ENCODE measurements around the gene CDH11. TPM values are rescaled to one million over a fixed set of nuclear protein-coding genes. Genes with fewer than 3 reads are reported as not detected.

Gene CDH11
- polyA plus RNA-seq, 1 donor, result 27.8 TPM

GRCh38 chr16:64947651-64948050, 174.2 kb downstream of the CDH11 start:
- peaks cover 9% of the 10 kb centered on the region for H3K36me3 ChIP-seq (ENCODE audit: control insufficient read depth, insufficient read depth, low read length)
- H3K9me3 ChIP-seq (ENCODE audit: control insufficient read depth, low read depth, low read length), result no peaks in the 10 kb centered on the region
- DNase-seq, result no peak
- no peak overlapping the region for H3K27ac ChIP-seq (ENCODE audit: low read length)
- no peak overlapping the region for H3K4me3 ChIP-seq (ENCODE audit: low read length)
- H3K27me3 ChIP-seq (ENCODE audit: control insufficient read depth, insufficient read depth, low read length), result no peaks in the 10 kb centered on the region
- WGBS (ENCODE audit: insufficient coverage, low lambda C conversion rate), result no CpG with 5 or more reads among the region's 12 CpGs
- no peaks in the 10 kb centered on the region for H3K4me1 ChIP-seq (ENCODE audit: control insufficient read depth, insufficient read depth, low read length)

- no peaks in the 10 kb centered on the region for H3K36me3 ChIP-seq (ENCODE audit: control insufficient read depth, insufficient read depth, low read length)
- no CpG with 5 or more reads among the region's 2 CpGs for WGBS (ENCODE audit: insufficient coverage, low lambda C conversion rate)
- H3K4me1 ChIP-seq (ENCODE audit: control insufficient read depth, insufficient read depth, low read length), result no peaks in the 10 kb centered on the region
- no peak overlapping the region for H3K27ac ChIP-seq (ENCODE audit: low read length)
- DNase-seq, result no peak
- H3K4me3 ChIP-seq (ENCODE audit: low read length), result no peak overlapping the region
- H3K27me3 ChIP-seq (ENCODE audit: control insufficient read depth, insufficient read depth, low read length), result no peaks in the 10 kb centered on the region
- H3K9me3 ChIP-seq (ENCODE audit: control insufficient read depth, low read depth, low read length), result no peaks in the 10 kb centered on the region
Measured at GRCh38 chr16:64933885-64934284, 188.0 kb downstream of the CDH11 start.

- Histone ChIP-seq H3K36me3 (ENCODE audit: control insufficient read depth, insufficient read depth, low read length) (no peaks in the 10 kb centered on the region), H3K27ac (ENCODE audit: low read length) (no peak overlapping the region), H3K4me3 (ENCODE audit: low read length) (no peak overlapping the region), H3K9me3 (ENCODE audit: control insufficient read depth, low read depth, low read length) (peaks cover 3% of the 10 kb centered on the region), H3K27me3 (ENCODE audit: control insufficient read depth, insufficient read depth, low read length) (no peaks in the 10 kb centered on the region), H3K4me1 (ENCODE audit: control insufficient read depth, insufficient read depth, low read length) (no peaks in the 10 kb centered on the region)
- WGBS (ENCODE audit: insufficient coverage, low lambda C conversion rate), result 100% methylated on average over 2 of the region's 4 CpGs
- no peak for DNase-seq
Measured at GRCh38 chr16:64926476-64926875, 195.4 kb downstream of the CDH11 start.

GRCh38 chr16:64925166-64925565, 196.7 kb downstream of the CDH11 start:
- Histone ChIP-seq H3K9me3 (ENCODE audit: control insufficient read depth, low read depth, low read length) (peaks cover 3% of the 10 kb centered on the region), H3K36me3 (ENCODE audit: control insufficient read depth, insufficient read depth, low read length) (no peaks in the 10 kb centered on the region), H3K27ac (ENCODE audit: low read length) (no peak overlapping the region), H3K4me1 (ENCODE audit: control insufficient read depth, insufficient read depth, low read length) (no peaks in the 10 kb centered on the region), H3K27me3 (ENCODE audit: control insufficient read depth, insufficient read depth, low read length) (no peaks in the 10 kb centered on the region), H3K4me3 (ENCODE audit: low read length) (no peak overlapping the region)
- DNase-seq, result no peak

- 71% methylated on average over 1 of the region's 2 CpGs for WGBS (ENCODE audit: insufficient coverage, low lambda C conversion rate)
Measured at GRCh38 chr16:64924086-64924485, 197.8 kb downstream of the CDH11 start.

GRCh38 chr16:64919929-64920607, 201.8 kb downstream of the CDH11 start:
- WGBS (ENCODE audit: insufficient coverage, low lambda C conversion rate), result no CpG with 5 or more reads among the region's 2 CpGs

More at GRCh38 chr16:64924086-64924485, 197.8 kb downstream of the CDH11 start:
- H3K4me1 ChIP-seq (ENCODE audit: control insufficient read depth, insufficient read depth, low read length), result no peaks in the 10 kb centered on the region
- DNase-seq, result no peak
- H3K4me3 ChIP-seq (ENCODE audit: low read length), result no peak overlapping the region
- H3K27me3 ChIP-seq (ENCODE audit: control insufficient read depth, insufficient read depth, low read length), result no peaks in the 10 kb centered on the region
- no peaks in the 10 kb centered on the region for H3K36me3 ChIP-seq (ENCODE audit: control insufficient read depth, insufficient read depth, low read length)
- peaks cover 3% of the 10 kb centered on the region for H3K9me3 ChIP-seq (ENCODE audit: control insufficient read depth, low read depth, low read length)
- H3K27ac ChIP-seq (ENCODE audit: low read length), result no peak overlapping the region

GRCh38 chr16:64919141-64919540, 202.7 kb downstream of the CDH11 start:
- no peak for DNase-seq
- H3K4me1 ChIP-seq (ENCODE audit: control insufficient read depth, insufficient read depth, low read length), result no peaks in the 10 kb centered on the region
- no peak overlapping the region for H3K4me3 ChIP-seq (ENCODE audit: low read length)
- no peak overlapping the region for H3K27ac ChIP-seq (ENCODE audit: low read length)
- H3K27me3 ChIP-seq (ENCODE audit: control insufficient read depth, insufficient read depth, low read length), result no peaks in the 10 kb centered on the region
- WGBS (ENCODE audit: insufficient coverage, low lambda C conversion rate), result no CpG with 5 or more reads among the region's 1 CpG
- no peaks in the 10 kb centered on the region for H3K36me3 ChIP-seq (ENCODE audit: control insufficient read depth, insufficient read depth, low read length)
- H3K9me3 ChIP-seq (ENCODE audit: control insufficient read depth, low read depth, low read length), result no peaks in the 10 kb centered on the region

More at GRCh38 chr16:64919929-64920607, 201.8 kb downstream of the CDH11 start:
- Histone ChIP-seq H3K36me3 (ENCODE audit: control insufficient read depth, insufficient read depth, low read length) (no peaks in the 10 kb centered on the region), H3K4me3 (ENCODE audit: low read length) (no peak overlapping the region), H3K4me1 (ENCODE audit: control insufficient read depth, insufficient read depth, low read length) (no peaks in the 10 kb centered on the region), H3K9me3 (ENCODE audit: control insufficient read depth, low read depth, low read length) (no peaks in the 10 kb centered on the region), H3K27me3 (ENCODE audit: control insufficient read depth, insufficient read depth, low read length) (no peaks in the 10 kb centered on the region), H3K27ac (ENCODE audit: low read length) (no peak overlapping the region)
- no peak for DNase-seq

- no peak overlapping the region for H3K4me3 ChIP-seq (ENCODE audit: low read length)
- no peaks in the 10 kb centered on the region for H3K27me3 ChIP-seq (ENCODE audit: control insufficient read depth, insufficient read depth, low read length)
- WGBS (ENCODE audit: insufficient coverage, low lambda C conversion rate), result 100% methylated on average over 1 of the region's 2 CpGs
- no peak overlapping the region for H3K27ac ChIP-seq (ENCODE audit: low read length)
- no peak for DNase-seq
- no peaks in the 10 kb centered on the region for H3K36me3 ChIP-seq (ENCODE audit: control insufficient read depth, insufficient read depth, low read length)
- H3K9me3 ChIP-seq (ENCODE audit: control insufficient read depth, low read depth, low read length), result no peaks in the 10 kb centered on the region
- no peaks in the 10 kb centered on the region for H3K4me1 ChIP-seq (ENCODE audit: control insufficient read depth, insufficient read depth, low read length)
Measured at GRCh38 chr16:64916051-64916450, 205.8 kb downstream of the CDH11 start.

GRCh38 chr16:64910356-64910755, 211.5 kb downstream of the CDH11 start:
- no peaks in the 10 kb centered on the region for H3K9me3 ChIP-seq (ENCODE audit: control insufficient read depth, low read depth, low read length)
- H3K27me3 ChIP-seq (ENCODE audit: control insufficient read depth, insufficient read depth, low read length), result no peaks in the 10 kb centered on the region
- no peak overlapping the region for H3K4me3 ChIP-seq (ENCODE audit: low read length)
- DNase-seq, result peak; percentile 6 to 19
- H3K27ac ChIP-seq (ENCODE audit: low read length), result no peak overlapping the region
- H3K36me3 ChIP-seq (ENCODE audit: control insufficient read depth, insufficient read depth, low read length), result no peaks in the 10 kb centered on the region
- no peaks in the 10 kb centered on the region for H3K4me1 ChIP-seq (ENCODE audit: control insufficient read depth, insufficient read depth, low read length)
- no CpG with 5 or more reads among the region's 6 CpGs for WGBS (ENCODE audit: insufficient coverage, low lambda C conversion rate)

- no peaks in the 10 kb centered on the region for H3K9me3 ChIP-seq (ENCODE audit: control insufficient read depth, low read depth, low read length)
- no peak overlapping the region for H3K27ac ChIP-seq (ENCODE audit: low read length)
- H3K4me1 ChIP-seq (ENCODE audit: control insufficient read depth, insufficient read depth, low read length), result no peaks in the 10 kb centered on the region
- H3K27me3 ChIP-seq (ENCODE audit: control insufficient read depth, insufficient read depth, low read length), result no peaks in the 10 kb centered on the region
- 27% methylated on average over 2 of the region's 5 CpGs for WGBS (ENCODE audit: insufficient coverage, low lambda C conversion rate)
- no peaks in the 10 kb centered on the region for H3K36me3 ChIP-seq (ENCODE audit: control insufficient read depth, insufficient read depth, low read length)
- DNase-seq, result no peak
- H3K4me3 ChIP-seq (ENCODE audit: low read length), result no peak overlapping the region
Measured at GRCh38 chr16:64907844-64908243, 214.0 kb downstream of the CDH11 start.

GRCh38 chr16:64903770-64904169, 218.1 kb downstream of the CDH11 start:
- WGBS (ENCODE audit: insufficient coverage, low lambda C conversion rate), result 86% methylated on average over 2 of the region's 3 CpGs
- no peak for DNase-seq
- H3K4me3 ChIP-seq (ENCODE audit: low read length), result no peak overlapping the region
- no peaks in the 10 kb centered on the region for H3K36me3 ChIP-seq (ENCODE audit: control insufficient read depth, insufficient read depth, low read length)
- no peaks in the 10 kb centered on the region for H3K4me1 ChIP-seq (ENCODE audit: control insufficient read depth, insufficient read depth, low read length)
- no peak overlapping the region for H3K27ac ChIP-seq (ENCODE audit: low read length)
- no peaks in the 10 kb centered on the region for H3K9me3 ChIP-seq (ENCODE audit: control insufficient read depth, low read depth, low read length)
- H3K27me3 ChIP-seq (ENCODE audit: control insufficient read depth, insufficient read depth, low read length), result no peaks in the 10 kb centered on the region
